Amniotic epithelial cell (primary cell): ENCODE measurements around the gene TSPAN7.

ENCODE experiments used
- DNase-seq: peaks from one replicate; pipeline ENCODE4 v3.0.0-alpha.2; 2010; ENCODE audit warnings: low read depth

The TSPAN7 gene

GRCh38 chrX:38649221-38649620, 87.9 kb downstream of the TSPAN7 start:
- DNase-seq, result no peak

- DNase-seq, result no peak
Measured at GRCh38 chrX:38649674-38650647, 88.6 kb downstream of the TSPAN7 start.

GRCh38 chrX:38651625-38652601, 90.6 kb downstream of the TSPAN7 start:
- DNase-seq, result no peak

- DNase-seq, result no peak
Measured at GRCh38 chrX:38652934-38653442, 91.6 kb downstream of the TSPAN7 start.

- DNase-seq, result peak; percentile 12
Measured at GRCh38 chrX:38654302-38654701, 93.0 kb downstream of the TSPAN7 start.

- DNase-seq, result no peak
Measured at GRCh38 chrX:38656350-38656915, 95.1 kb downstream of the TSPAN7 start.

GRCh38 chrX:38657562-38657961, 96.2 kb downstream of the TSPAN7 start:
- no peak for DNase-seq

- no peak for DNase-seq
Measured at GRCh38 chrX:38660395-38661102, 99.2 kb downstream of the TSPAN7 start.

- no peak for DNase-seq
Measured at GRCh38 chrX:38661103-38661441, 99.7 kb downstream of the TSPAN7 start.

- DNase-seq, result no peak
Measured at GRCh38 chrX:38661561-38661960, 100.2 kb downstream of the TSPAN7 start.

GRCh38 chrX:38662640-38663039, 101.3 kb downstream of the TSPAN7 start:
- no peak for DNase-seq

GRCh38 chrX:38664285-38664684, 102.9 kb downstream of the TSPAN7 start:
- peak; percentile 10 for DNase-seq

- no peak for DNase-seq
Measured at GRCh38 chrX:38666909-38667308, 105.6 kb downstream of the TSPAN7 start.

- no peak for DNase-seq
Measured at GRCh38 chrX:38668771-38669170, 107.4 kb downstream of the TSPAN7 start.

- DNase-seq, result no peak
Measured at GRCh38 chrX:38669428-38669827, 108.1 kb downstream of the TSPAN7 start.

- no peak for DNase-seq
Measured at GRCh38 chrX:38672646-38673045, 111.3 kb downstream of the TSPAN7 start.

- no peak for DNase-seq
Measured at GRCh38 chrX:38675856-38676255, 114.5 kb downstream of the TSPAN7 start.

- DNase-seq, result no peak
Measured at GRCh38 chrX:38678183-38678582, 116.8 kb downstream of the TSPAN7 start.

GRCh38 chrX:38678821-38679220, 117.5 kb downstream of the TSPAN7 start:
- DNase-seq, result no peak

- DNase-seq, result no peak
Measured at GRCh38 chrX:38679695-38680094, 118.4 kb downstream of the TSPAN7 start.

GRCh38 chrX:38682095-38682494, 120.8 kb downstream of the TSPAN7 start:
- no peak for DNase-seq

GRCh38 chrX:38692961-38693360, 131.6 kb downstream of the TSPAN7 start:
- no peak for DNase-seq
